ENCODE results near the gene RPH3AL. TPM values are rescaled to one million over a fixed set of nuclear protein-coding genes. Genes with fewer than 3 reads are reported as not detected.

Gene RPH3AL
- total RNA-seq, 6 experiments from 2014 or later, result 17.6 to 74.0 (median 25.7) TPM

DNA sequence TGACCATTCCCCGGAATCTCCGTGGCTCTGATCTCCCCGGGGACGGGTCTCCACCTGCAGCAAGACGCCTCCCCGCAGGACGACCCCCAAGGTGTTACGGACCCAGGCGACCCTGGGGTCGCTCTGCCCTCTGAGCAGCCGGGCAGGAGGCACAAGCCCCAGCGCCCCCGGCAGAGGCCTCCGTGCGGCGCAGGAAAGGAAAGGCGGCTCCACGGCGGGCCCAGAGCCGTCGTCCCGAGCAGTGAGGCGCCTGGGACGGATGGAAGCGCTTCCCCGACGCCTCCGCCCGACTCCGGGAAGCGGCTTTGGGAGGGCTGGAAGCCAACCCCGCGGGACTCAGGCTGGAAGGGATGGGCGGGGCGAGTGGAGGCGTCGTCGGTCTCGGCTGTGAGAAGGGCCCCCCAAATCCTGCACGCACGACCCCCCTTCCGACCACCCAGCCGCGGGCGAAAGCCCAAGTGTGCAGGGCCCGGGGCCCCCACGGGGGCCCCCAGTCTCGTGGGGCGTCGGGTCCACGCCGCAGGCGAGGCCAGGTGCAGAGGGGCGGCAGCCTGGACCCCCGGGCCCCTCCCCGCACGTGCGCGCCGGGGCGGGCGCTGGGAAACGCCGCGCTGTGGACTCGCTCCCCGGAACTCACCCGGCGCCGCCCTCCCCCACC, 32.7 kb upstream of the RPH3AL start:
- TF ChIP-seq, protein P1, sequence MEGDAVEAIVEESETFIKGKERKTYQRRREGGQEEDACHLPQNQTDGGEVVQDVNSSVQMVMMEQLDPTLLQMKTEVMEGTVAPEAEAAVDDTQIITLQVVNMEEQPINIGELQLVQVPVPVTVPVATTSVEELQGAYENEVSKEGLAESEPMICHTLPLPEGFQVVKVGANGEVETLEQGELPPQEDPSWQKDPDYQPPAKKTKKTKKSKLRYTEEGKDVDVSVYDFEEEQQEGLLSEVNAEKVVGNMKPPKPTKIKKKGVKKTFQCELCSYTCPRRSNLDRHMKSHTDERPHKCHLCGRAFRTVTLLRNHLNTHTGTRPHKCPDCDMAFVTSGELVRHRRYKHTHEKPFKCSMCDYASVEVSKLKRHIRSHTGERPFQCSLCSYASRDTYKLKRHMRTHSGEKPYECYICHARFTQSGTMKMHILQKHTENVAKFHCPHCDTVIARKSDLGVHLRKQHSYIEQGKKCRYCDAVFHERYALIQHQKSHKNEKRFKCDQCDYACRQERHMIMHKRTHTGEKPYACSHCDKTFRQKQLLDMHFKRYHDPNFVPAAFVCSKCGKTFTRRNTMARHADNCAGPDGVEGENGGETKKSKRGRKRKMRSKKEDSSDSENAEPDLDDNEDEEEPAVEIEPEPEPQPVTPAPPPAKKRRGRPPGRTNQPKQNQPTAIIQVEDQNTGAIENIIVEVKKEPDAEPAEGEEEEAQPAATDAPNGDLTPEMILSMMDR (IDR thresholded peaks at IDR 0.05), result no peak
- TF ChIP-seq POLR2A (IDR thresholded peaks at IDR 0.05), result peak; percentile 17
- intact Hi-C loops (cut with DNase I), result no loop called here
- DNase-seq (peak; percentile 58 to 76 (median 66)), ATAC-seq (peak; percentile 57 to 68 (median 60))
- Histone ChIP-seq H3K27ac (peak overlapping the region; percentile 34 to 74 (median 67)), H3K9me3 (no peaks in the 10 kb centered on the region), H3K36me3 (no peaks in the 10 kb centered on the region), H3K27me3 (no peaks in the 10 kb centered on the region), H3K4me1 (peaks cover 0 to 6% (median 2%) of the 10 kb centered on the region in 4 donors), H3K4me3 (peak overlapping the region; percentile 54 to 64 (median 60))
- 0% methylated on average over 15 of the region's 70 CpGs for WGBS (ENCODE audit: insufficient coverage, low coverage, low lambda C conversion rate, missing lambda C conversion rate)

DNA sequence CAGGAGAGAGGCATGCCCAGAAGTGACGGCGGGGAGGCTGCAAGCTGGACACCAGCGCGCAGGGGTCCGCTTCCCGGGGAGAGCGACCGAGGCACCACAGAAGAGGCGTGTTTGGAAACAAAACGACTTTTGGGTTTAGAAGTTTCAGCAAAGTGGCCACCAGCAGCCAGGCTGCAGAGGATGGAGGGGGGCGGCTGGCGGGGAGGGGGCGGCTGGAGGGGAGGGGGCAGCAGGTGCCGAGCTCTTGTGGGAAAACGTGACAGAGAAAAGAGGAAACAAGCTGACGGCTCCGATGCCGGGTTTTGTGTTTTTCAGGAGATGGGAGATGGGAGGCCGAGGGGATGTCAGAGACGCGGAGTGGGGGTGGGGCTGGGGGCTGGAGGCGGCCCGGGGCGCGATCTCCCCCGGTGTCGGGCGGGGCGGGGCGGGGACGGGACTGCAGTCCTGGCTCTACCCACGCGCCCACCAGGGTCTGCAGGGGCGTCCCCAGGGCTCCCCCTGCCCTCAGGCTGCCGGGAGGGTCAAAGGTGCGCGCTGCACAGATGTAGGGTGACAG, 32.1 kb upstream of the RPH3AL start:
- no peaks in the 10 kb centered on the region for H3K9me3 ChIP-seq
- peak overlapping the region in 2 of 3 donors; percentile 67 to 74 for H3K27ac ChIP-seq
- peak in 1 of 4 donors; percentile 1 for ATAC-seq
- TF ChIP-seq POLR2A (IDR thresholded peaks at IDR 0.05), result no peak
- TF ChIP-seq, protein P1 (IDR thresholded peaks at IDR 0.05), result no peak
- H3K4me3 ChIP-seq, result peak overlapping the region; percentile 54 to 64 (median 60)
- intact Hi-C loops (cut with DNase I), result no loop called here
- H3K4me1 ChIP-seq, result peaks cover 0 to 6% (median 2%) of the 10 kb centered on the region in 4 donors
- 55% methylated on average over 13 of the region's 37 CpGs for WGBS (ENCODE audit: insufficient coverage, low coverage, low lambda C conversion rate, missing lambda C conversion rate)
- no peaks in the 10 kb centered on the region for H3K27me3 ChIP-seq
- H3K36me3 ChIP-seq, result no peaks in the 10 kb centered on the region
- DNase-seq, result no peak

DNA sequence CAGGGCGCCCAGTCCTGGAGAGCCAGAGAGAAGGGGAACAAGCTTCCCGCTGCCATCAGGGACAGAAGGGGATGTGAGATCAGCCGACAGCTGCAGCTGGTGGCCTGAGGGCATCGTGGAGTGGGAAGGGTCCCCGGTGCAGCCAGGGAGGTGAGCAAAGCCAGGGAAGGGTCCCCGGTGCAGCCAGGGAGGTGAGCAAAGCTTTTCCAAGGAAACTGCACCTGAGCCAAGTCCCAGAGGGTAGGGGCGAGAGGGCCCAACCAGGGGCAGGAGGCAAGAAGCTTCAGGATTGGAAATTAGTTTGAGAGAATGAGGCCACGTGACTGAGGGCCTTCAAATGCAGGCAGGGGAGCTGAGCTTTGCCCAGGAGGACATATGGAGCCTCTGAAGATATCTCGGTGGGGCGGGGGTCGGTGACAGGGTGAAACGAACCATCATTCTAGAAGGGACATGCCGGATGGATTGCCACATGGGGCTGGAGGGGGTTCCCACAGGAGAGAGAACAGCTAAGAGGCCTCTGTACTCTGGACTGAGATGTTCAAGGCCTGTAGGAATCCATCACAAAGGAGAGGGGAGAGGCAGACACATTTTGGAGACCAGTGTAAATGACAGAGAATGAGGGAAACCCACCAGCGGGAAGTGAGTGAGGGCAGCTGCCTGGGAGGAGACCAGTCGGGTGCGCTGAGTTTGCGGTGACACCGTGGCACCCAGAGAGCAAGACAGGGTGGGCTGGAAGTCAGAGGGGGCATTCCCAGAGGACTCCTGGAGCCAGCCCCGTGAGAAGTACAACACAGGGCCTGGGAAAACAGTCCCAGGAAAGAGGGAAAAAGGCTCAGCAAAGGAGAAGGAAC, 31.4 kb upstream of the RPH3AL start:
- DNase-seq (no peak), ATAC-seq (no peak)
- no peaks in the 10 kb centered on the region for H3K27me3 ChIP-seq
- H3K4me3 ChIP-seq, result no peak overlapping the region
- H3K9me3 ChIP-seq, result no peaks in the 10 kb centered on the region
- TF ChIP-seq, protein P1 (IDR thresholded peaks at IDR 0.05), result no peak
- TF ChIP-seq POLR2A (IDR thresholded peaks at IDR 0.05), result no peak
- WGBS (ENCODE audit: insufficient coverage, low coverage, low lambda C conversion rate, missing lambda C conversion rate), result 76% methylated on average over 13 of the region's 19 CpGs
- H3K27ac ChIP-seq, result no peak overlapping the region
- peaks cover 0 to 6% (median 2%) of the 10 kb centered on the region in 4 donors for H3K4me1 ChIP-seq
- no peaks in the 10 kb centered on the region for H3K36me3 ChIP-seq
- intact Hi-C loops (cut with DNase I), result no loop called here

DNA sequence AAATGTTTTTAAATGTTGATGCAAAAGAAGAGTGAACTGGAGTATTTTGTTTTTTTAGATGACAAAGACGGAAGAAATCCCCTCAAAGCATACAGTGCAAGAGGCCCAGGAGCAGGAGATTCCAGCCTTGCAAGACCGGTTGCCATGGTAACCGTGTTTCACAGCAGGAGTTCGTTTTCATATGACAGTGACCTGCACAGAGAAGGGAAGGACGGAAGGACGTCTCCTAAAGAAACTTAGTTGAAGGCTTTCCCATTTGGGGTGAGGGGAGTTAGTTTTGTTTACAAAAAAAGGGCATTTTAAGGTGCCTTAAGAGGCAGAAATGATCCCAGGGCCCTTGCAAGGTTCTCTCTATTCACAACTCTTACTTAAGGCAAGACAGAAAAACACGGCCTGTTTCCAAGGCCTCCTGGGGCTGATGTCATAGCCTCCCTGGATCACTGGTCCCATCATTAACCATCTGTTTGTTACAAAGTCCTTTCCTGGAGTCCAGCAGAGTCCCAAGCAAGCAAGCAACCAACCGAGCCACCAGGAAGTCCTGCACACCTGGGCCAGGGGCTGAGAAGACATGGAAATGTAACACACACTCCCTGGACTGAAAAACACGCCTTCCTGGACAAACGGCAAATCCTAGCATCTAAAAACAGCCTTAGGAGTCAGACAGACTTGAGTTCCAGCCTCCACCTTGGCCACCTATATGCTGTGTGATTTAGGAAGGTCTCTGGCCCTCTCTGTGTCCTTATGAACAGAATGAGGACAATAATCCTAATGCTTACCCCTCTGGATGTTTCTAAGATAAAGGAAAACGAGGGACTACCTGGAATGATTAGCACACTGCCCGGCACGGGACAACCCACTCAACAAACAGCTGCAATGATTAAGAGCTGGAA, 30.3 kb upstream of the RPH3AL start:
- Histone ChIP-seq H3K27ac (no peak overlapping the region), H3K36me3 (no peaks in the 10 kb centered on the region), H3K9me3 (no peaks in the 10 kb centered on the region), H3K27me3 (no peaks in the 10 kb centered on the region), H3K4me3 (no peak overlapping the region), H3K4me1 (peaks cover 0 to 6% (median 2%) of the 10 kb centered on the region in 4 donors)
- no peak for ATAC-seq
- intact Hi-C loops (cut with DNase I), result no loop called here
- DNase-seq, result no peak
- WGBS (ENCODE audit: insufficient coverage, low coverage, low lambda C conversion rate, missing lambda C conversion rate), result 61% methylated on average over 13 of the region's 13 CpGs
- TF ChIP-seq, protein P1 (IDR thresholded peaks at IDR 0.05), result no peak
- TF ChIP-seq POLR2A (IDR thresholded peaks at IDR 0.05), result no peak

Data from right lobe of liver (tissue), 6 donors.